ENCODE data around the gene ARFGEF2.
A peak's percentile ranks its signal among the peaks of the same experiment; 100 is the strongest.

Gene ARFGEF2

GRCh38 chr20:48952656-48953055 lies 31.1 kb downstream of the ARFGEF2 start:
- Histone ChIP-seq H3K14ac (ENCODE audit: low read length in 2 of 2) (no peak overlapping the region), H3K4ac (ENCODE audit: low read depth in 1 of 2, low read length in 2 of 2) (no peak overlapping the region), H2AFZ (ENCODE audit: low read depth, low read length) (no peak overlapping the region), H3K9ac (ENCODE audit: low read length) (no peak overlapping the region), H3K27ac (ENCODE audit: low read length, poor library complexity, severe bottlenecking) (no peak overlapping the region), H3K4me1 (ENCODE audit: control insufficient read depth, insufficient read depth, low read depth, low read length) (no peaks in the 10 kb centered on the region), H2AK5ac (ENCODE audit: low read length, severe bottlenecking) (no peak overlapping the region), H4K91ac (ENCODE audit: low read length) (no peak overlapping the region), H3K18ac (ENCODE audit: low read depth in 1 of 2, low read length in 2 of 2) (no peak overlapping the region), H2BK5ac (ENCODE audit: low read depth, low read length, poor library complexity, severe bottlenecking) (no peak overlapping the region), H3K4me3 (ENCODE audit: insufficient read depth in 1 of 2, low read depth in 1 of 2, low read length in 2 of 2) (no peak overlapping the region), H3K4me2 (ENCODE audit: low read length, poor library complexity, severe bottlenecking) (no peak overlapping the region), H3K27me3 (ENCODE audit: control insufficient read depth in 1 of 2, insufficient read depth in 1 of 2, low read length in 2 of 2) (no peaks in the 10 kb centered on the region), H3K23ac (ENCODE audit: low read length in 2 of 2) (no peak overlapping the region), H3K79me1 (replicated peaks; ENCODE audit: low read length, poor library complexity, severe bottlenecking) (peaks cover 40% of the 10 kb centered on the region), H3K9me3 (ENCODE audit: control insufficient read depth, low read length) (no peaks in the 10 kb centered on the region), H2BK120ac (ENCODE audit: low read depth, low read length) (no peak overlapping the region), H2BK12ac (ENCODE audit: low read length in 2 of 2) (no peak overlapping the region), H4K8ac (ENCODE audit: low read length) (no peak overlapping the region), H3K36me3 (ENCODE audit: control insufficient read depth in 1 of 2, insufficient read depth in 2 of 2, low read depth in 1 of 2, low read length in 2 of 2) (peaks cover 48 to 97% of the 10 kb centered on the region in 2 experiments), H2BK15ac (ENCODE audit: low read depth, poor library complexity, severe bottlenecking) (no peak overlapping the region)
- 96% methylated on average over 6 of the region's 6 CpGs for WGBS
- DNase-seq, result no peak

- Histone ChIP-seq H3K9me3 (ENCODE audit: control insufficient read depth, low read length) (no peaks in the 10 kb centered on the region), H3K18ac (ENCODE audit: low read depth in 1 of 2, low read length in 2 of 2) (no peak overlapping the region), H3K4me3 (ENCODE audit: insufficient read depth in 1 of 2, low read depth in 1 of 2, low read length in 2 of 2) (no peak overlapping the region), H2AFZ (ENCODE audit: low read depth, low read length) (no peak overlapping the region), H3K9ac (ENCODE audit: low read length) (no peak overlapping the region), H3K79me1 (replicated peaks; ENCODE audit: low read length, poor library complexity, severe bottlenecking) (peaks cover 39% of the 10 kb centered on the region), H3K36me3 (ENCODE audit: control insufficient read depth in 1 of 2, insufficient read depth in 2 of 2, low read depth in 1 of 2, low read length in 2 of 2) (peaks cover 49 to 97% of the 10 kb centered on the region in 2 experiments), H3K4me2 (ENCODE audit: low read length, poor library complexity, severe bottlenecking) (no peak overlapping the region), H4K8ac (ENCODE audit: low read length) (no peak overlapping the region), H2BK15ac (ENCODE audit: low read depth, poor library complexity, severe bottlenecking) (no peak overlapping the region), H2BK12ac (ENCODE audit: low read length in 2 of 2) (no peak overlapping the region), H3K27ac (ENCODE audit: low read length, poor library complexity, severe bottlenecking) (no peak overlapping the region), H3K4ac (ENCODE audit: low read depth in 1 of 2, low read length in 2 of 2) (no peak overlapping the region), H2BK120ac (ENCODE audit: low read depth, low read length) (no peak overlapping the region), H2BK5ac (ENCODE audit: low read depth, low read length, poor library complexity, severe bottlenecking) (no peak overlapping the region), H4K91ac (ENCODE audit: low read length) (no peak overlapping the region), H3K23ac (ENCODE audit: low read length in 2 of 2) (no peak overlapping the region), H3K4me1 (ENCODE audit: control insufficient read depth, insufficient read depth, low read depth, low read length) (no peaks in the 10 kb centered on the region), H3K14ac (ENCODE audit: low read length in 2 of 2) (no peak overlapping the region), H3K27me3 (ENCODE audit: control insufficient read depth in 1 of 2, insufficient read depth in 1 of 2, low read length in 2 of 2) (no peaks in the 10 kb centered on the region), H2AK5ac (ENCODE audit: low read length, severe bottlenecking) (no peak overlapping the region)
- WGBS, result over 99% methylated on average over 6 of the region's 6 CpGs
- no peak for DNase-seq
These were observed 32.1 kb downstream of the ARFGEF2 start for GRCh38 chr20:48953653-48954052.

GRCh38 chr20:48956052-48956451 lies 34.5 kb downstream of the ARFGEF2 start:
- H2BK5ac ChIP-seq (ENCODE audit: low read depth, low read length, poor library complexity, severe bottlenecking), result no peak overlapping the region

GRCh38 chr20:48957053-48957481 lies 35.6 kb downstream of the ARFGEF2 start:
- H3K4me2 ChIP-seq (ENCODE audit: low read length, poor library complexity, severe bottlenecking), result no peak overlapping the region
- H3K23ac ChIP-seq (ENCODE audit: low read length in 2 of 2), result no peak overlapping the region
- DNase-seq, result no peak
- no peak overlapping the region for H3K18ac ChIP-seq (ENCODE audit: low read depth in 1 of 2, low read length in 2 of 2)
- H3K14ac ChIP-seq (ENCODE audit: low read length in 2 of 2), result peak overlapping the region in 1 of 2 experiments; percentile 29
- no peak overlapping the region for H4K91ac ChIP-seq (ENCODE audit: low read length)
- no peak overlapping the region for H3K4me3 ChIP-seq (ENCODE audit: insufficient read depth in 1 of 2, low read depth in 1 of 2, low read length in 2 of 2)
- no peak overlapping the region for H3K4ac ChIP-seq (ENCODE audit: low read depth in 1 of 2, low read length in 2 of 2)
- no peak overlapping the region for H2BK12ac ChIP-seq (ENCODE audit: low read length in 2 of 2)
- no peak overlapping the region for H2BK5ac ChIP-seq (ENCODE audit: low read depth, low read length, poor library complexity, severe bottlenecking)
- no peaks in the 10 kb centered on the region for H3K27me3 ChIP-seq (ENCODE audit: control insufficient read depth in 1 of 2, insufficient read depth in 1 of 2, low read length in 2 of 2)
- H3K27ac ChIP-seq (ENCODE audit: low read length, poor library complexity, severe bottlenecking), result no peak overlapping the region
- H2BK120ac ChIP-seq (ENCODE audit: low read depth, low read length), result no peak overlapping the region
- no peak overlapping the region for H2BK15ac ChIP-seq (ENCODE audit: low read depth, poor library complexity, severe bottlenecking)
- peaks cover 24% of the 10 kb centered on the region for H3K79me1 ChIP-seq (replicated peaks; ENCODE audit: low read length, poor library complexity, severe bottlenecking)
- H3K4me1 ChIP-seq (ENCODE audit: control insufficient read depth, insufficient read depth, low read depth, low read length), result no peaks in the 10 kb centered on the region
- no peak overlapping the region for H2AFZ ChIP-seq (ENCODE audit: low read depth, low read length)
- 0% methylated on average over 1 of the region's 2 CpGs for WGBS
- H3K9ac ChIP-seq (ENCODE audit: low read length), result no peak overlapping the region
- H3K9me3 ChIP-seq (ENCODE audit: control insufficient read depth, low read length), result no peaks in the 10 kb centered on the region
- peaks cover 39 to 75% of the 10 kb centered on the region in 2 experiments for H3K36me3 ChIP-seq (ENCODE audit: control insufficient read depth in 1 of 2, insufficient read depth in 2 of 2, low read depth in 1 of 2, low read length in 2 of 2)
- H4K8ac ChIP-seq (ENCODE audit: low read length), result no peak overlapping the region
- no peak overlapping the region for H2AK5ac ChIP-seq (ENCODE audit: low read length, severe bottlenecking)

More at GRCh38 chr20:48956052-48956451, 34.5 kb downstream of the ARFGEF2 start:
- Histone ChIP-seq H3K9me3 (ENCODE audit: control insufficient read depth, low read length) (no peaks in the 10 kb centered on the region), H2BK120ac (ENCODE audit: low read depth, low read length) (no peak overlapping the region), H3K4me1 (ENCODE audit: control insufficient read depth, insufficient read depth, low read depth, low read length) (no peaks in the 10 kb centered on the region), H3K27ac (ENCODE audit: low read length, poor library complexity, severe bottlenecking) (no peak overlapping the region), H2AFZ (ENCODE audit: low read depth, low read length) (no peak overlapping the region), H3K4me3 (ENCODE audit: insufficient read depth in 1 of 2, low read depth in 1 of 2, low read length in 2 of 2) (no peak overlapping the region), H3K18ac (ENCODE audit: low read depth in 1 of 2, low read length in 2 of 2) (no peak overlapping the region), H2BK12ac (ENCODE audit: low read length in 2 of 2) (no peak overlapping the region), H3K4me2 (ENCODE audit: low read length, poor library complexity, severe bottlenecking) (no peak overlapping the region), H3K79me1 (replicated peaks; ENCODE audit: low read length, poor library complexity, severe bottlenecking) (peaks cover 25% of the 10 kb centered on the region), H4K91ac (ENCODE audit: low read length) (no peak overlapping the region), H3K4ac (ENCODE audit: low read depth in 1 of 2, low read length in 2 of 2) (no peak overlapping the region), H3K23ac (ENCODE audit: low read length in 2 of 2) (no peak overlapping the region), H4K8ac (ENCODE audit: low read length) (no peak overlapping the region), H3K27me3 (ENCODE audit: control insufficient read depth in 1 of 2, insufficient read depth in 1 of 2, low read length in 2 of 2) (no peaks in the 10 kb centered on the region), H3K36me3 (ENCODE audit: control insufficient read depth in 1 of 2, insufficient read depth in 2 of 2, low read depth in 1 of 2, low read length in 2 of 2) (peaks cover 42 to 85% of the 10 kb centered on the region in 2 experiments), H2BK15ac (ENCODE audit: low read depth, poor library complexity, severe bottlenecking) (no peak overlapping the region), H3K14ac (ENCODE audit: low read length in 2 of 2) (no peak overlapping the region), H3K9ac (ENCODE audit: low read length) (no peak overlapping the region), H2AK5ac (ENCODE audit: low read length, severe bottlenecking) (no peak overlapping the region)
- DNase-seq, result no peak
- WGBS, result 81% methylated on average over 3 of the region's 4 CpGs
